Activated T-cell treated with anti-CD3 and anti-CD28 coated beads, Interleukin-2, amount 50 U/mL, for 24 hours (primary cell): ENCODE results near the gene MOCOS.
"Not testable (repeated sequence)": the region's sequence is repeated elsewhere in the genome, so short reads cannot be mapped to it uniquely, and the experiment has no call there.

Source experiments
- DNase-seq: peaks from one replicate; pipeline ENCODE4 v3.0.0-alpha.2; 2020
- H3K27ac Mint-ChIP-seq: 2 replicates; pipeline ENCODE4 v1.8.0; 2020; ENCODE audit warnings: mild to moderate bottlenecking, mixed read lengths
- H3K27me3 Mint-ChIP-seq: 2 replicates; pipeline ENCODE4 v1.8.0; 2020; ENCODE audit warnings: mixed read lengths
- H3K36me3 Mint-ChIP-seq: 2 replicates; pipeline ENCODE4 v1.8.0; 2020; ENCODE audit warnings: low read depth, mixed read lengths
- H3K4me1 Mint-ChIP-seq: 2 replicates; pipeline ENCODE4 v1.8.0; 2020; ENCODE audit warnings: low read depth, mixed read lengths
- H3K4me3 Mint-ChIP-seq: 2 replicates; pipeline ENCODE4 v1.8.0; 2020; ENCODE audit warnings: mild to moderate bottlenecking, moderate library complexity, mixed read lengths
- H3K9me3 Mint-ChIP-seq: 2 replicates; pipeline ENCODE4 v1.8.0; 2020; ENCODE audit warnings: mixed read lengths

The MOCOS gene

DNA sequence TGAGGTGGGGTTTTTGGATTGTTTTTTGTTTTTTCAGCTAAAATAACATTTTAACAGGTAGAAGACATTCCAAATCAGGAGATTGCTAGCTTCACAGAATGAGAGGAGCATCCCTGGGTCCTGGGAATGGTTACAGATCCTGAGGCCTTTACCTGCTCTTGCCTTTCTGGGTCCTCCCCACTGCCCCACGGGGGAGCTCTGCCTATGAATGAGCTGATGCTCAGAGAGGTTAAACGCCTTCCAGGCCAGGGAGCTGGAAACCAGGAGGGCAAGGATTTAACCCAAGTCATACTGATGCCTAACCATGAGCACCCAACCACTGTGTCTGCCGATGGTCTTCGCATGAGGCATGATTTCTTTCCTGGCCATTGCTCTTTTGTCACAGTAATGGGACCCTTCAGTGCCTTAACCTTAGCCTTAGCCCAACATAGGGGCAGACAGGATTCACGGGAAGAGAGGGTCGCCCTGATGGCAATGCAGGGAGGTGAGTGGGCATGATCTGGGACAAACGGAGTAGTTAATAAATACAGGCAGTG, 16.1 kb downstream of the MOCOS start:
- Mint-ChIP-seq H3K9me3 (no peaks in the 10 kb centered on the region), H3K4me1 (no peaks in the 10 kb centered on the region), H3K36me3 (no peaks in the 10 kb centered on the region), H3K4me3 (no peak overlapping the region), H3K27me3 (peaks cover 3% of the 10 kb centered on the region), H3K27ac (no peak overlapping the region)
- no peak for DNase-seq

DNA sequence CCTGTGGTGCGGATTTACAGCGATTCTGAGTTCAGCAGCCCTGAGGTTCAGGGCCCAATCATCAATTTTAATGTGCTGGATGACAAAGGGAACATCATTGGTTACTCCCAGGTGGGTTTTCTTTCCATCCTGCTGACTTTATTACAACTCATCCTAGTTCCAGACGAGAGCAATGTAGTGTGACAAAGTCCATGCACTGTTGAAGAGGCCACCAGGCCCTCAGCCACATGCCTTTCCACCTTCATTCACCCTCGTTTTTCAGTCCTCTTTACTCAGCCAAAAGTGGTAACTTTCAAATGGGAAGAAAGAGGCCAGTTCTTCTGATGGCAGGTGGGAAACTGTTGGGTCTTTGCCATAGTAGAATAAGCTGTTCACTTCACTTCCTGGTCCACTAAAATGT, 17.9 kb downstream of the MOCOS start:
- H3K4me3 Mint-ChIP-seq: no peak overlapping the region
- H3K27ac Mint-ChIP-seq: no peak overlapping the region
- no peaks in the 10 kb centered on the region for H3K36me3 Mint-ChIP-seq
- H3K27me3 Mint-ChIP-seq: peaks cover 3% of the 10 kb centered on the region
- H3K4me1 Mint-ChIP-seq: no peaks in the 10 kb centered on the region
- H3K9me3 Mint-ChIP-seq: no peaks in the 10 kb centered on the region
- no peak for DNase-seq

DNA sequence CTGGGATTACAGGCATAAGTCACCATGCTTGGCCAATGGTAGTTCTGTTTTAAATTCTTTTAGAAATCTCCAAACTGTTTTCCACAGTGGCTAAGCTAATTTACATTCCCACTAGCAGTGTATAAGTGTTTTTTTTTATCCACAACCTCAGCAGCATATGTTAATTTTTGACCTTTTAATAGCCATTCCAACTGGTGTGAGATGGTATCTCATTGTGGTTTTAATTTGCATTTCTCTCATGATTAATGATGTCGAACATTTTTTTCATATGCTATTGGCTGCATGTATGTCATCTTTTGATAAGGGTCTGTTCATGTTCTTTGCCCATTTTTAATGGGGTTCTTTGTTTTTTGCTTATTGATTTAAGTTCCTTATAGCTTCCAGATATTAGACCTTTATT, 20.0 kb downstream of the MOCOS start:
- H3K27me3 Mint-ChIP-seq: peaks cover 10% of the 10 kb centered on the region
- H3K9me3 Mint-ChIP-seq: no peaks in the 10 kb centered on the region
- no peak overlapping the region for H3K4me3 Mint-ChIP-seq
- no peak for DNase-seq
- H3K27ac Mint-ChIP-seq: no peak overlapping the region
- H3K36me3 Mint-ChIP-seq: no peaks in the 10 kb centered on the region
- no peaks in the 10 kb centered on the region for H3K4me1 Mint-ChIP-seq

DNA sequence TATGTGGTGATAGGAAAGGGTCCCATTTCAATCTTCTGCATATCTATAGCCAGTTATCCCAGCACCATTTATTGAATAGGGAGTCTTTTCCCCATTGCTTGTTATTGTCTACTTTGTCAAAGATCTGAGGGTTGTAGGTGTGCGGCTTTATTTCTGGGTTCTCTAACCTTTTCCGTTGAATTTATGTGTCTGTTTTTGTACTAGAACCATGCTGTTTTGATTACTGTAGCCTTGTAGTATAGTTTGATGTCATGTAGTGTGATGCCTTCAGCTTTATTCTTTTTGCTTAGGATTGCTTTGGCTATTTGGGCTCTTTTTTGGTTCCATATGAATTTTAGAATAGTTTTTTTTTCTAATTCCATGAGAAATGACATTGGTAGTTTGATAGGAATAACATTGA, 20.7 kb downstream of the MOCOS start:
- H3K36me3 Mint-ChIP-seq, H3K9me3 Mint-ChIP-seq, DNase-seq, H3K27ac Mint-ChIP-seq, H3K4me3 Mint-ChIP-seq, H3K4me1 Mint-ChIP-seq: not testable (repeated sequence)
- peaks cover 13% of the 10 kb centered on the region for H3K27me3 Mint-ChIP-seq

- H3K9me3 Mint-ChIP-seq: no peaks in the 10 kb centered on the region
- peaks cover 18% of the 10 kb centered on the region for H3K27me3 Mint-ChIP-seq
- H3K4me1 Mint-ChIP-seq: no peaks in the 10 kb centered on the region
- no peak overlapping the region for H3K27ac Mint-ChIP-seq
- DNase-seq: no peak
- no peak overlapping the region for H3K4me3 Mint-ChIP-seq
- no peaks in the 10 kb centered on the region for H3K36me3 Mint-ChIP-seq
Observed at GRCh38 chr18:36211612-36212065, 24.3 kb downstream of the MOCOS start.

DNA sequence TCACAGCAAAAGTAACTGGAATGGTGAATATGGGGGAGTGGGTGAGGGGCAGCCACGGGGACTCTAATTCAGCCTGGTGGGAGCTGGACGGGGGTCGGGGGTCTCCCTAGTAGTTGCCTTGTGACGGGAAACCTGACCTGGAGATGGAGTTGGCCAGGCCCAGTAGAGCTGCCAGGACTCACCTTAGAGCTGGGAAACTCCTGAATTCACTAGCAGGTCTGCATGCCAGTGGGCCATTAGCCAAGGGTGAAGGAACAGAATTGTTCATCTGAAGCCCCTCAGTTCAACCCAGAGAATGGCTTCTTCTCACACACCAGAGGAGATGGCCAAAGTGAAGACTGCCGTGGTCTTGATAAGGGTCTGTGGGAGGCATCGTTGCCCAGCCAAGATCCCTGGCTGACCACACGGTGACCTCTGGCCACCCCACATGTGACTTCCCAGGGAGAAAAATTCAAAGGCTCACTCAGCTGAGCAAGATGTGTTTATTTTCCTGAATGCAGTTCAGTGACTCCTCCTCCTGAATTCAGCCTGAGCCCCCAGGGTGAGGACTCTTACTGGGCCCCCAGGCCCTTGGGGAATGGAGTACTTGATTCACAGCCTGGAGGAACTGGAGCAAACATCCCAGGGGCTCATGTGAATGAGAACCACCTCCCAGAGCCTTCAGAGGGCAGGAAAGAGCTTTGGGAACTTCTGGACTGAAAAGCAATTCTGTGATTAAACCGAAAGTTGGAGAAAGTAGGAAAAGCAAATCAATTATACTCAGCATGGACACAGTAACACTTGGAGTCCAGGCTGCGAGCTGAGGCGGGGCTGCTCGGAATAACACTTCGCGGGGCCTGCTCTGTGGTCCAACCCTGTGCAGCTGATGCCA, 25.2 kb downstream of the MOCOS start:
- H3K27me3 Mint-ChIP-seq: peaks cover 18% of the 10 kb centered on the region
- H3K36me3 Mint-ChIP-seq: no peaks in the 10 kb centered on the region

GRCh38 chr18:36214811-36215210, 27.5 kb downstream of the MOCOS start:
- H3K4me1 Mint-ChIP-seq: no peaks in the 10 kb centered on the region
- no peak for DNase-seq
- no peaks in the 10 kb centered on the region for H3K9me3 Mint-ChIP-seq
- H3K4me3 Mint-ChIP-seq: no peak overlapping the region
- no peaks in the 10 kb centered on the region for H3K36me3 Mint-ChIP-seq
- peaks cover 18% of the 10 kb centered on the region for H3K27me3 Mint-ChIP-seq
- H3K27ac Mint-ChIP-seq: no peak overlapping the region

More for the DNA sequence above, 25.2 kb downstream of the MOCOS start:
- DNase-seq: no peak
- H3K27ac Mint-ChIP-seq: no peak overlapping the region
- H3K4me1 Mint-ChIP-seq: no peaks in the 10 kb centered on the region
- no peak overlapping the region for H3K4me3 Mint-ChIP-seq
- H3K9me3 Mint-ChIP-seq: no peaks in the 10 kb centered on the region

GRCh38 chr18:36215577-36215976, 28.3 kb downstream of the MOCOS start:
- no peaks in the 10 kb centered on the region for H3K36me3 Mint-ChIP-seq

DNA sequence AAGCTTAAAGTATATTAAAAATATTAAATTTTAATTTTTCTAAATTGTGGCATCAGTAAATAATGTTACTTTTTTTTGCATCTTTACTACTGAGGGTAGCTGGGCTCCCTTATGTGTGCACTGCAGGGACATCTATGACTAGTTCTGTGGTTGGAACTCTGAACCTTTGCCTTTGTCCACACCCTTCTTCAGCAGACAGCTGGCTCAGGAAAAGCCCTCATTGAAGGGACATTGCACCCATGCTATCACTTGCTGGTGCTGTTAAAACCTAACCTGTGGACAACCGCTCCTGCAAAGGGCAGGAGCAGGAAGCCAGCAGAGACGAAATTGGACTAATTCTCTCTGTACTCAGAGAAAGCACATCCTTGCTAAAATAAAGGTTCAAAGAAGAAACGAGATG, 30.1 kb downstream of the MOCOS start:
- H3K4me3 Mint-ChIP-seq: no peak overlapping the region
- H3K27ac Mint-ChIP-seq: no peak overlapping the region
- H3K9me3 Mint-ChIP-seq: no peaks in the 10 kb centered on the region
- no peak for DNase-seq
- H3K36me3 Mint-ChIP-seq: no peaks in the 10 kb centered on the region
- peaks cover 8% of the 10 kb centered on the region for H3K27me3 Mint-ChIP-seq
- H3K4me1 Mint-ChIP-seq: no peaks in the 10 kb centered on the region

More at GRCh38 chr18:36215577-36215976, 28.3 kb downstream of the MOCOS start:
- H3K27ac Mint-ChIP-seq: no peak overlapping the region
- no peak overlapping the region for H3K4me3 Mint-ChIP-seq
- H3K9me3 Mint-ChIP-seq: no peaks in the 10 kb centered on the region
- H3K4me1 Mint-ChIP-seq: no peaks in the 10 kb centered on the region
- DNase-seq: no peak
- H3K27me3 Mint-ChIP-seq: peaks cover 18% of the 10 kb centered on the region

- Mint-ChIP-seq H3K4me1 (no peaks in the 10 kb centered on the region), H3K27ac (no peak overlapping the region), H3K4me3 (no peak overlapping the region), H3K36me3 (no peaks in the 10 kb centered on the region), H3K9me3 (peaks cover 40% of the 10 kb centered on the region), H3K27me3 (peaks cover 17% of the 10 kb centered on the region)
- no peak for DNase-seq
Observed at GRCh38 chr18:36229188-36229587, 41.9 kb downstream of the MOCOS start.

DNA sequence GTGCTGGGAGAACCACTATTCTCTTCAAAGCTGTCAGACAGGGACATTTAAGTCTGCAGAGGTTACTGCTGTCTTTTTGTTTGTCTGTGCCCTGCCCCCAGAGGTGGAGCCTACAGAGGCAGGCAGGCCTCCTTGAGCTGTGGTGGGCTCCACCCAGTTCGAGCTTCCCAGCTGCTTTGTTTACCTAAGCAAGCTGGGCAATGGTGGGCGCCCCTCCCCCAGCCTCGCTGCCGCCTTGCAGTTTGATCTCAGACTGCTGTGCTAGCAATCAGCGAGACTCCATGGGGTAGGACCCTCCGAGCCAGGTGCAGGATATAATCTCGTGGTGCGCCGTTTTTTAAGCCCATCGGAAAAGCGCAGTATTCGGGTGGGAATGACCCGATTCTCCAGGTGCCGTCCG, 53.2 kb downstream of the MOCOS start:
- not testable (repeated sequence) for H3K36me3 Mint-ChIP-seq, H3K27ac Mint-ChIP-seq, H3K4me3 Mint-ChIP-seq, H3K9me3 Mint-ChIP-seq, H3K4me1 Mint-ChIP-seq, DNase-seq
- H3K27me3 Mint-ChIP-seq: peaks cover 27% of the 10 kb centered on the region

- Mint-ChIP-seq H3K27me3 (peaks cover 40% of the 10 kb centered on the region), H3K27ac (no peak overlapping the region), H3K4me1 (no peaks in the 10 kb centered on the region)
Observed at GRCh38 chr18:36241831-36242230, 54.5 kb downstream of the MOCOS start.

GRCh38 chr18:36247036-36247435, 59.7 kb downstream of the MOCOS start:
- Mint-ChIP-seq H3K27ac (no peak overlapping the region), H3K4me1 (no peaks in the 10 kb centered on the region), H3K27me3 (peaks cover 71% of the 10 kb centered on the region), H3K4me3 (no peak overlapping the region), H3K36me3 (no peaks in the 10 kb centered on the region), H3K9me3 (peaks cover 10% of the 10 kb centered on the region)
- no peak for DNase-seq

More at GRCh38 chr18:36241831-36242230, 54.5 kb downstream of the MOCOS start:
- DNase-seq: no peak
- no peaks in the 10 kb centered on the region for H3K36me3 Mint-ChIP-seq
- peaks cover 10% of the 10 kb centered on the region for H3K9me3 Mint-ChIP-seq
- no peak overlapping the region for H3K4me3 Mint-ChIP-seq

GRCh38 chr18:36249392-36249791, 62.1 kb downstream of the MOCOS start:
- no peak for DNase-seq
- H3K9me3 Mint-ChIP-seq: peaks cover 10% of the 10 kb centered on the region
- H3K4me3 Mint-ChIP-seq: no peak overlapping the region
- H3K36me3 Mint-ChIP-seq: no peaks in the 10 kb centered on the region
- no peaks in the 10 kb centered on the region for H3K4me1 Mint-ChIP-seq
- H3K27me3 Mint-ChIP-seq: peaks cover 70% of the 10 kb centered on the region
- no peak overlapping the region for H3K27ac Mint-ChIP-seq

DNA sequence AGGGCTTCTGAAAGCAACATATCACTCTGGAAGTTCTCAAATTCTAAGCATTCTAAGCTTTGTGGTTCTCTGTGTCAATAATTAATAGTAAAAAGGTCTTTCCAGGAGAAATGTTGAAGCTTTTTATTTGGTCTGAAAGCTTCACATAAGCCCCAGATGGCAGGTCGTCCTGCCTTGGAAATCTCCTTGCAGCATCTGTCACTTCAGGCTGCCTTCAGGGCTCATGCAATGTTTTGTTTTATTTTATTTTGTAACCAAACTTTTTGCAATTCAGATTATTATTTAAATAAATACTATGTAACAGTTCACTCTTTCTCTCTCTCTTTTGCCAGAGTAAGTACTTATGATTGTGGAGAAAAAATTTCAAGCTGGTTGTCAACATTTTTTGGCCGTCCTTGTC, 63.5 kb downstream of the MOCOS start:
- no peak for DNase-seq
- H3K4me1 Mint-ChIP-seq: no peaks in the 10 kb centered on the region
- peaks cover 6% of the 10 kb centered on the region for H3K9me3 Mint-ChIP-seq
- H3K27me3 Mint-ChIP-seq: peaks cover 58% of the 10 kb centered on the region
- no peak overlapping the region for H3K4me3 Mint-ChIP-seq
- no peak overlapping the region for H3K27ac Mint-ChIP-seq
- no peaks in the 10 kb centered on the region for H3K36me3 Mint-ChIP-seq
